SK-N-SH treated with all-trans-retinoic acid at 6 μM for 48 hours (cell line): ENCODE measurements around the gene TMEM35A.

Source experiments
- CSDC2 ChIP-seq: fragments of 250-450 bp; sonication (Bioruptor Pico); IDR thresholded peaks from 2 replicates; pipeline ENCODE4 v1.5.0; 2020; ENCODE audit warnings: mild to moderate bottlenecking, moderate library complexity
- ESRRG ChIP-seq: fragments of 250-450 bp; sonication (Bioruptor Pico); IDR thresholded peaks from 2 replicates; pipeline ENCODE4 v1.6.1; 2021; ENCODE audit warnings: mild to moderate bottlenecking
- ISL1 ChIP-seq: fragments of 250-450 bp; sonication (Bioruptor Pico); IDR thresholded peaks from 2 replicates; pipeline ENCODE4 v2.1.2; 2022; ENCODE audit warnings: mild to moderate bottlenecking, moderate library complexity
- OSR1 ChIP-seq: fragments of 250-450 bp; sonication (Bioruptor Pico); IDR thresholded peaks from 2 replicates; pipeline ENCODE4 v1.8.0; 2022; ENCODE audit warnings: moderate library complexity, mild to moderate bottlenecking, inconsistent platforms
- RARB ChIP-seq: fragments of 250-450 bp; sonication (Bioruptor Pico); IDR thresholded peaks from 2 replicates; pipeline ENCODE4 v1.8.0; 2021; ENCODE audit warnings: mild to moderate bottlenecking, moderate library complexity
- SNAI2 ChIP-seq: fragments of 250-450 bp; sonication (Bioruptor Pico); IDR thresholded peaks from 2 replicates; pipeline ENCODE4 v1.5.0; 2020; ENCODE audit warnings: mild to moderate bottlenecking, moderate library complexity
- ZC3H10 ChIP-seq: fragments of 250-450 bp; sonication (Bioruptor Pico); IDR thresholded peaks from 2 replicates; pipeline ENCODE4 v1.5.1; 2021; ENCODE audit warnings: mild to moderate bottlenecking, moderate library complexity
- ZFP30 ChIP-seq: fragments of 450-650 bp; formaldehyde crosslinking; IDR thresholded peaks from 2 replicates; pipeline ENCODE4 v1.5.0; 2022; ENCODE audit warnings: mild to moderate bottlenecking, moderate library complexity
- ZNF565 ChIP-seq: fragments of 450-650 bp; formaldehyde crosslinking; conservative IDR thresholded peaks from 2 replicates; pipeline ENCODE4 v1.5.0; 2020; ENCODE audit warnings: low read depth, mild to moderate bottlenecking, moderate library complexity
- ZNF8 ChIP-seq: fragments of 450-650 bp; formaldehyde crosslinking; IDR thresholded peaks from 2 replicates; pipeline ENCODE4 v1.5.0; 2020; ENCODE audit warnings: mild to moderate bottlenecking, moderate library complexity
- TF ChIP-seq, protein P1 (sequence below): fragments of 250-450 bp; sonication (Bioruptor Pico); IDR thresholded peaks from 2 replicates; pipeline ENCODE4 v1.8.0; 2020; ENCODE audit warnings: mild to moderate bottlenecking, moderate library complexity, borderline replicate concordance
- TF ChIP-seq, protein P2 (sequence below): fragments of 250-450 bp; sonication (Bioruptor Pico); IDR thresholded peaks from 2 replicates; pipeline ENCODE4 v1.5.0; 2020; ENCODE audit warnings: mild to moderate bottlenecking, moderate library complexity
- TF ChIP-seq, protein P3 (sequence below): fragments of 250-450 bp; sonication (Bioruptor Pico); IDR thresholded peaks from 2 replicates; pipeline ENCODE4 v1.5.1; 2020; ENCODE audit warnings: low read depth, mild to moderate bottlenecking, moderate library complexity

DNA sequence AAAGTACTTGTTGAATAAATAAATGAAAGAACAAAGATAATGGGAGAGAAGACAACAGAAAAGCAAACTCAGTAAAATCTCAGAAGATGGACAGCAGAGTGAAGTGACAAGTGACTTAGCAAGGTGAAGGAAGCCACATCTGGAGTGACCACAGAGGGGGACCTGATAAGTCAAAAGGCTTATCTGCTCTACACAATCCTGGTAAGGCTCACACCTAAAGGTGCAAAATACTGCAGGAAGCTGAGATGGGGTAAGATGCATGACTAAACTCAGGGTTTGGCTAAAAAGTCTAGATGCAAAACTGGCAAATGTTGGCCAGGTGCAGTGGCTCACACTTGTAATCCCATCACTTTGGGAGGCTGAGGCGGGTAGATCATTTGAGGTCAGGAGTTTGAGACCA lies 49.0 kb upstream of the TMEM35A start:
- no peak for TF ChIP-seq ZC3H10
- TF ChIP-seq, protein P1, sequence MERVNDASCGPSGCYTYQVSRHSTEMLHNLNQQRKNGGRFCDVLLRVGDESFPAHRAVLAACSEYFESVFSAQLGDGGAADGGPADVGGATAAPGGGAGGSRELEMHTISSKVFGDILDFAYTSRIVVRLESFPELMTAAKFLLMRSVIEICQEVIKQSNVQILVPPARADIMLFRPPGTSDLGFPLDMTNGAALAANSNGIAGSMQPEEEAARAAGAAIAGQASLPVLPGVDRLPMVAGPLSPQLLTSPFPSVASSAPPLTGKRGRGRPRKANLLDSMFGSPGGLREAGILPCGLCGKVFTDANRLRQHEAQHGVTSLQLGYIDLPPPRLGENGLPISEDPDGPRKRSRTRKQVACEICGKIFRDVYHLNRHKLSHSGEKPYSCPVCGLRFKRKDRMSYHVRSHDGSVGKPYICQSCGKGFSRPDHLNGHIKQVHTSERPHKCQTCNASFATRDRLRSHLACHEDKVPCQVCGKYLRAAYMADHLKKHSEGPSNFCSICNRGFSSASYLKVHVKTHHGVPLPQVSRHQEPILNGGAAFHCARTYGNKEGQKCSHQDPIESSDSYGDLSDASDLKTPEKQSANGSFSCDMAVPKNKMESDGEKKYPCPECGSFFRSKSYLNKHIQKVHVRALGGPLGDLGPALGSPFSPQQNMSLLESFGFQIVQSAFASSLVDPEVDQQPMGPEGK = no peak
- TF ChIP-seq ZFP30 (CRISPR knock-in tag) = no peak
- TF ChIP-seq, protein P2, sequence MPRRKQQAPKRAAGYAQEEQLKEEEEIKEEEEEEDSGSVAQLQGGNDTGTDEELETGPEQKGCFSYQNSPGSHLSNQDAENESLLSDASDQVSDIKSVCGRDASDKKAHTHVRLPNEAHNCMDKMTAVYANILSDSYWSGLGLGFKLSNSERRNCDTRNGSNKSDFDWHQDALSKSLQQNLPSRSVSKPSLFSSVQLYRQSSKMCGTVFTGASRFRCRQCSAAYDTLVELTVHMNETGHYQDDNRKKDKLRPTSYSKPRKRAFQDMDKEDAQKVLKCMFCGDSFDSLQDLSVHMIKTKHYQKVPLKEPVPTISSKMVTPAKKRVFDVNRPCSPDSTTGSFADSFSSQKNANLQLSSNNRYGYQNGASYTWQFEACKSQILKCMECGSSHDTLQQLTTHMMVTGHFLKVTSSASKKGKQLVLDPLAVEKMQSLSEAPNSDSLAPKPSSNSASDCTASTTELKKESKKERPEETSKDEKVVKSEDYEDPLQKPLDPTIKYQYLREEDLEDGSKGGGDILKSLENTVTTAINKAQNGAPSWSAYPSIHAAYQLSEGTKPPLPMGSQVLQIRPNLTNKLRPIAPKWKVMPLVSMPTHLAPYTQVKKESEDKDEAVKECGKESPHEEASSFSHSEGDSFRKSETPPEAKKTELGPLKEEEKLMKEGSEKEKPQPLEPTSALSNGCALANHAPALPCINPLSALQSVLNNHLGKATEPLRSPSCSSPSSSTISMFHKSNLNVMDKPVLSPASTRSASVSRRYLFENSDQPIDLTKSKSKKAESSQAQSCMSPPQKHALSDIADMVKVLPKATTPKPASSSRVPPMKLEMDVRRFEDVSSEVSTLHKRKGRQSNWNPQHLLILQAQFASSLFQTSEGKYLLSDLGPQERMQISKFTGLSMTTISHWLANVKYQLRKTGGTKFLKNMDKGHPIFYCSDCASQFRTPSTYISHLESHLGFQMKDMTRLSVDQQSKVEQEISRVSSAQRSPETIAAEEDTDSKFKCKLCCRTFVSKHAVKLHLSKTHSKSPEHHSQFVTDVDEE (CRISPR knock-in tag) = no peak
- no peak for TF ChIP-seq ISL1 (CRISPR knock-in tag)
- TF ChIP-seq, protein P3, sequence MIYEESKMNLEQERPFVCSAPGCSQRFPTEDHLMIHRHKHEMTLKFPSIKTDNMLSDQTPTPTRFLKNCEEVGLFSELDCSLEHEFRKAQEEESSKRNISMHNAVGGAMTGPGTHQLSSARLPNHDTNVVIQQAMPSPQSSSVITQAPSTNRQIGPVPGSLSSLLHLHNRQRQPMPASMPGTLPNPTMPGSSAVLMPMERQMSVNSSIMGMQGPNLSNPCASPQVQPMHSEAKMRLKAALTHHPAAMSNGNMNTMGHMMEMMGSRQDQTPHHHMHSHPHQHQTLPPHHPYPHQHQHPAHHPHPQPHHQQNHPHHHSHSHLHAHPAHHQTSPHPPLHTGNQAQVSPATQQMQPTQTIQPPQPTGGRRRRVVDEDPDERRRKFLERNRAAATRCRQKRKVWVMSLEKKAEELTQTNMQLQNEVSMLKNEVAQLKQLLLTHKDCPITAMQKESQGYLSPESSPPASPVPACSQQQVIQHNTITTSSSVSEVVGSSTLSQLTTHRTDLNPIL = no peak
- TF ChIP-seq SNAI2 (CRISPR knock-in tag) = no peak
- no peak for TF ChIP-seq ZNF565 (CRISPR knock-in tag)
- no peak for TF ChIP-seq CSDC2 (CRISPR knock-in tag)
- TF ChIP-seq ZNF8 = no peak
- no peak for TF ChIP-seq RARB (CRISPR knock-in tag)
- no peak for TF ChIP-seq OSR1
- no peak for TF ChIP-seq ESRRG
